HepG2 (cell line): ENCODE data around the gene ATP9A. TPM values are rescaled to one million over a fixed set of nuclear protein-coding genes. Genes with fewer than 3 reads are reported as not detected.

Experiments
- ASH2L ChIP-seq: fragments of 300-600, 200-600 bp; sonication (generic); IDR thresholded peaks from 2 replicates; pipeline ENCODE4 v1.7.0; 2017; ENCODE audit warnings: low read depth, mild to moderate bottlenecking, moderate library complexity, mixed read lengths, low read length; ENCODE audit not compliant: insufficient read length
- EP300 ChIP-seq, 3 experiments: sonication (generic) in 1 of 3; formaldehyde crosslinking in 1 of 3; IDR thresholded peaks; 2 replicates each; pipeline versions ENCODE4 v1.5.1 to v1.6.1; 2011 to 2020; ENCODE audit warnings: low read depth in 2 of 3, low read length in 2 of 3, borderline replicate concordance in 1 of 3, improper control_type of control experiment in 1 of 3, mild to moderate bottlenecking in 1 of 3, missing genetic modification reagents in 1 of 3, moderate library complexity in 1 of 3
- GATAD2A ChIP-seq: IDR thresholded peaks from 2 replicates; pipeline ENCODE4 v1.6.1; 2016
- HNF4G ChIP-seq, 2 experiments: sonication (generic) in 1 of 2; formaldehyde crosslinking in 1 of 2; IDR thresholded peaks; 2 replicates each; pipeline versions ENCODE4 v1.4.0 to v1.6.1; 2011 to 2020; ENCODE audit warnings: borderline replicate concordance in 2 of 2, low read depth in 2 of 2, mild to moderate bottlenecking in 2 of 2, low read length in 1 of 2, missing genetic modification reagents in 1 of 2, moderate library complexity in 1 of 2
- MED1 ChIP-seq: sonication (generic); formaldehyde crosslinking; IDR thresholded peaks from 2 replicates; pipeline ENCODE4 v1.4.0; 2020; ENCODE audit warnings: missing genetic modification reagents
- MIER3 ChIP-seq: IDR thresholded peaks from 2 replicates; pipeline ENCODE4 v1.6.1; 2016; ENCODE audit warnings: missing compliant biosample characterization, borderline replicate concordance
- MXI1 ChIP-seq: IDR thresholded peaks from 3 replicates; pipeline ENCODE4 v1.6.1; 2012; ENCODE audit warnings: low read depth, low read length, inconsistent platforms, borderline replicate concordance
- NFATC3 ChIP-seq: sonication (generic); formaldehyde crosslinking; IDR thresholded peaks from 2 replicates; pipeline ENCODE4 v1.5.1; 2020; ENCODE audit warnings: mild to moderate bottlenecking, missing genetic modification reagents
- NFIC ChIP-seq: IDR thresholded peaks from 2 replicates; pipeline ENCODE4 v1.6.1; 2012; ENCODE audit warnings: mild to moderate bottlenecking, low read length, inconsistent platforms
- RARA ChIP-seq: IDR thresholded peaks from 2 replicates; pipeline ENCODE4 v1.6.1; 2016; ENCODE audit warnings: missing genetic modification reagents, missing compliant biosample characterization
- RCOR2 ChIP-seq: IDR thresholded peaks from 2 replicates; pipeline ENCODE4 v1.6.1; 2016; ENCODE audit warnings: missing biosample characterization, missing genetic modification reagents
- SALL1 ChIP-seq: sonication (generic); formaldehyde crosslinking; IDR thresholded peaks from 2 replicates; pipeline ENCODE4 v1.8.0; 2022; ENCODE audit warnings: mild to moderate bottlenecking, missing genetic modification reagents
- SAP130 ChIP-seq: IDR thresholded peaks from 2 replicates; pipeline ENCODE4 v1.6.1; 2016; ENCODE audit warnings: low read depth
- SOX6 ChIP-seq, 2 experiments: fragments of 450-650 bp in 1 of 2; sonication (generic) in 1 of 2; formaldehyde crosslinking in 1 of 2; IDR thresholded peaks; 2 replicates each; pipeline versions ENCODE4 v1.4.0 to v1.6.1; 2017 to 2020; ENCODE audit warnings: antibody characterized with exemption in 1 of 2, mild to moderate bottlenecking in 1 of 2, missing genetic modification reagents in 1 of 2
- SRY ChIP-seq: sonication (generic); formaldehyde crosslinking; IDR thresholded peaks from 2 replicates; pipeline ENCODE4 v1.8.0; 2022; ENCODE audit warnings: mild to moderate bottlenecking, missing genetic modification reagents
- TMF1 ChIP-seq: sonication (generic); formaldehyde crosslinking; IDR thresholded peaks from 2 replicates; pipeline ENCODE4 v1.8.1; 2022; ENCODE audit warnings: low read depth, missing genetic modification reagents
- ZFY ChIP-seq: sonication (generic); formaldehyde crosslinking; IDR thresholded peaks from 2 replicates; pipeline ENCODE4 v1.4.0; 2020; ENCODE audit warnings: missing genetic modification reagents
- ZKSCAN1 ChIP-seq: fragments of 150-350 bp; IDR thresholded peaks from 2 replicates; pipeline ENCODE4 v1.6.1; 2014; ENCODE audit warnings: low read length
- ZNF543 ChIP-seq: sonication (generic); formaldehyde crosslinking; IDR thresholded peaks from 2 replicates; pipeline ENCODE4 v1.4.0; 2020; ENCODE audit warnings: mild to moderate bottlenecking, missing genetic modification reagents
- ZNF83 ChIP-seq: sonication (generic); formaldehyde crosslinking; IDR thresholded peaks from 2 replicates; pipeline ENCODE4 v1.4.0; 2020; ENCODE audit warnings: missing genetic modification reagents, mild to moderate bottlenecking, borderline replicate concordance
- polyA plus RNA-seq, 8 experiments: library from polyadenylated mRNA; depleted of rRNA in 3 of 8; stranded (reverse) in 7 of 8; unstranded in 1 of 8; fragments of >200 nt; fragmentation: Illumina TruSeq in 4 of 8; extraction: Trizol in 4 of 8; gene quantifications; 2 replicates each; pipeline versions ENCODE4 v1.2.1 to v1.2.3, GENCODE V29; 2011 to 2016; ENCODE audit warnings: low read depth in 4 of 8, missing spikeins in 1 of 8, mixed read lengths in 1 of 8; ENCODE audit not compliant: insufficient read depth in 1 of 8
- total RNA-seq, 5 experiments: library from RNA; depleted of rRNA; stranded (reverse); fragments of >200 nt; fragmentation: Illumina TruSeq; extraction: Trizol; gene quantifications; 2 replicates each; pipeline ENCODE4 v1.2.3, GENCODE V29; 2016; ENCODE audit warnings: low read depth in 1 of 5
- TF ChIP-seq, protein P1 (sequence below): sonication (generic); formaldehyde crosslinking; IDR thresholded peaks from 2 replicates; pipeline ENCODE4 v1.4.0; 2020; ENCODE audit warnings: mild to moderate bottlenecking, missing genetic modification reagents
- TF ChIP-seq, protein P2 (sequence below): sonication (generic); formaldehyde crosslinking; IDR thresholded peaks from 2 replicates; pipeline ENCODE4 v1.4.0; 2020; ENCODE audit warnings: missing genetic modification reagents
- TF ChIP-seq, protein P3 (sequence below): sonication (generic); formaldehyde crosslinking; IDR thresholded peaks from 2 replicates; pipeline ENCODE4 v1.8.1; 2023; ENCODE audit warnings: mild to moderate bottlenecking, missing genetic modification reagents

Gene ATP9A
- total and polyA plus RNA-seq, 2 of the 13 experiments (the other 11 are each of a cell fraction or from before 2014, with no cell fraction given), result 11.8 to 18.5 TPM

DNA sequence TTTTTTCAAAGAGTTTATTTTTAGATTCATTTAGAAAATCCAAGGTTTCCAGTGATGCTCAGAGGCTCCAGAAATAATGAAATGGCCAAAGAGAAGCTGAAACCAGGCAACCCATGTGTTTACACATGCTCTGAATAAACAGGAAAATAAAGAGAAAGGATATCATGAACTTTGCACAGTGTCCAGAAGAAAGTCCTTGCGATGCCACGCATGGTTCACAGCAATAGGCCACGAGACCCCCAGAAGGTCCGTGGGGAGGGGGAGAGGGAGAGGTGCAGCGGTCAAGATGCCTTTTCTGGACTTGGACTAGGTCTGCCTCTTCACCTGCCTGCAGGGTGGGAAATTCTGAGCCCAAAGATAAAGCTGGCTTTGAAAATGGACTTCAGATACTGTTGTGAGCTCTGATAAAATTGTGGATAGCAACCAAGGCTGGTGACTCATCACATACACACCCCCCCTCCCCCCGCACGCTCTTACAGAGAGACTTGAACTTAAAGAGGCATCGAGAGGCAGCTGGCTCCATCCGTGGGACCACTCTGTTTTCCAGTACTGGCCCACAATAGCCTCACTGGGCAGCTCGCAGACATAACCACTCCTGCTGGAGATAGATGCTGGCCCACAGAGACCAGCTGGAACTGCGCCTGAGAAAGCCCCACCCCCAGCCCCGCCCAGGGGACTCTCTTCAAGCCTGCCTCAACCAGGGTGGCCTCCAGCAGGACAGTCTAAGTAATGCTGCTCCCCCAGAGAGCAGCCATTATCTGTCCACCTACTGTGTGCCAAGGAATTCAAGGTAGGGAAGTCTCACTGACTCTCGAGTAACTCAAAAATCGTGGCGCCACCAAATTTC, 204.5 kb downstream of the ATP9A start (continued):
- peak; percentile 98 for TF ChIP-seq ASH2L
- TF ChIP-seq EP300 (IDR thresholded peaks at IDR 0.05; ENCODE audit: low read depth in 2 of 2, low read length in 2 of 2), result peak in 1 of 2 experiments; percentile 18; a peak in 2 of 4 replicates
- no peak for TF ChIP-seq EP300 (CRISPR knock-in tag; IDR thresholded peaks at IDR 0.05; ENCODE audit: borderline replicate concordance)
- peak; percentile 29; the same call in 1 of the 2 replicates for TF ChIP-seq RARA
- peak; percentile 87 for TF ChIP-seq SALL1
- TF ChIP-seq, protein P1, sequence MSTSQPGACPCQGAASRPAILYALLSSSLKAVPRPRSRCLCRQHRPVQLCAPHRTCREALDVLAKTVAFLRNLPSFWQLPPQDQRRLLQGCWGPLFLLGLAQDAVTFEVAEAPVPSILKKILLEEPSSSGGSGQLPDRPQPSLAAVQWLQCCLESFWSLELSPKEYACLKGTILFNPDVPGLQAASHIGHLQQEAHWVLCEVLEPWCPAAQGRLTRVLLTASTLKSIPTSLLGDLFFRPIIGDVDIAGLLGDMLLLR (CRISPR knock-in tag), result peak; percentile 24; the same call in 1 of the 2 replicates
- TF ChIP-seq, protein P2, sequence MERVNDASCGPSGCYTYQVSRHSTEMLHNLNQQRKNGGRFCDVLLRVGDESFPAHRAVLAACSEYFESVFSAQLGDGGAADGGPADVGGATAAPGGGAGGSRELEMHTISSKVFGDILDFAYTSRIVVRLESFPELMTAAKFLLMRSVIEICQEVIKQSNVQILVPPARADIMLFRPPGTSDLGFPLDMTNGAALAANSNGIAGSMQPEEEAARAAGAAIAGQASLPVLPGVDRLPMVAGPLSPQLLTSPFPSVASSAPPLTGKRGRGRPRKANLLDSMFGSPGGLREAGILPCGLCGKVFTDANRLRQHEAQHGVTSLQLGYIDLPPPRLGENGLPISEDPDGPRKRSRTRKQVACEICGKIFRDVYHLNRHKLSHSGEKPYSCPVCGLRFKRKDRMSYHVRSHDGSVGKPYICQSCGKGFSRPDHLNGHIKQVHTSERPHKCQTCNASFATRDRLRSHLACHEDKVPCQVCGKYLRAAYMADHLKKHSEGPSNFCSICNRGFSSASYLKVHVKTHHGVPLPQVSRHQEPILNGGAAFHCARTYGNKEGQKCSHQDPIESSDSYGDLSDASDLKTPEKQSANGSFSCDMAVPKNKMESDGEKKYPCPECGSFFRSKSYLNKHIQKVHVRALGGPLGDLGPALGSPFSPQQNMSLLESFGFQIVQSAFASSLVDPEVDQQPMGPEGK (CRISPR knock-in tag), result peak; percentile 35
- TF ChIP-seq ZNF543 (CRISPR knock-in tag), result peak; percentile 45; the same call in 1 of the 2 replicates
- no peak for TF ChIP-seq TMF1
- no peak for TF ChIP-seq SOX6 (IDR thresholded peaks at IDR 0.05)
- TF ChIP-seq SOX6 (CRISPR knock-in tag; IDR thresholded peaks at IDR 0.05), result peak; percentile 73
- no peak for TF ChIP-seq MIER3 (CRISPR knock-in tag)
- 0 out of 2 replicates have a peak, but pooled peaks have one; percentile 64 for TF ChIP-seq NFATC3 (CRISPR knock-in tag)
- TF ChIP-seq MED1, result no peak
- TF ChIP-seq MXI1, result peak; percentile 37; the same call in 1 of the 3 replicates
- peak; percentile 98 for TF ChIP-seq ZKSCAN1
- no peak for TF ChIP-seq ZNF83 (CRISPR knock-in tag)
- peak; percentile 27; the same call in 1 of the 2 replicates for TF ChIP-seq SAP130 (CRISPR knock-in tag)
- TF ChIP-seq HNF4G (IDR thresholded peaks at IDR 0.05; ENCODE audit: borderline replicate concordance, low read depth, low read length), result 0 out of 2 replicates have a peak, but pooled peaks have one; percentile 27
- no peak; the same call in 1 of the 2 replicates for TF ChIP-seq HNF4G (CRISPR knock-in tag; IDR thresholded peaks at IDR 0.05; ENCODE audit: borderline replicate concordance, low read depth)
- TF ChIP-seq, protein P3, sequence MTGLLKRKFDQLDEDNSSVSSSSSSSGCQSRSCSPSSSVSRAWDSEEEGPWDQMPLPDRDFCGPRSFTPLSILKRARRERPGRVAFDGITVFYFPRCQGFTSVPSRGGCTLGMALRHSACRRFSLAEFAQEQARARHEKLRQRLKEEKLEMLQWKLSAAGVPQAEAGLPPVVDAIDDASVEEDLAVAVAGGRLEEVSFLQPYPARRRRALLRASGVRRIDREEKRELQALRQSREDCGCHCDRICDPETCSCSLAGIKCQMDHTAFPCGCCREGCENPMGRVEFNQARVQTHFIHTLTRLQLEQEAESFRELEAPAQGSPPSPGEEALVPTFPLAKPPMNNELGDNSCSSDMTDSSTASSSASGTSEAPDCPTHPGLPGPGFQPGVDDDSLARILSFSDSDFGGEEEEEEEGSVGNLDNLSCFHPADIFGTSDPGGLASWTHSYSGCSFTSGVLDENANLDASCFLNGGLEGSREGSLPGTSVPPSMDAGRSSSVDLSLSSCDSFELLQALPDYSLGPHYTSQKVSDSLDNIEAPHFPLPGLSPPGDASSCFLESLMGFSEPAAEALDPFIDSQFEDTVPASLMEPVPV (CRISPR knock-in tag), result no peak
- 0 out of 2 replicates have a peak, but pooled peaks have one; percentile 21 for TF ChIP-seq SRY
- 0 out of 2 replicates have a peak, but pooled peaks have one; percentile 27 for TF ChIP-seq NFIC
- peak; percentile 82 for TF ChIP-seq GATAD2A (CRISPR knock-in tag)
- peak; percentile 43; the same call in 1 of the 2 replicates for TF ChIP-seq RCOR2 (CRISPR knock-in tag)
- TF ChIP-seq ZFY, result no peak
